ENCODE measurements around the gene FGF3.

Gene FGF3

GRCh38 chr11:69825037-69825834 is 6.0 kb upstream of the FGF3 start:
- DNase-seq (ENCODE audit: low read depth, low spot score): no peak

GRCh38 chr11:69823641-69824265 is 4.5 kb upstream of the FGF3 start:
- DNase-seq (ENCODE audit: low read depth, low spot score): no peak

- DNase-seq (ENCODE audit: low read depth, low spot score): no peak
Measured at GRCh38 chr11:69822676-69823494, 3.7 kb upstream of the FGF3 start.

- no peak for DNase-seq (ENCODE audit: low read depth, low spot score)
Measured at GRCh38 chr11:69821511-69822040, 2.4 kb upstream of the FGF3 start.

- no peak for DNase-seq (ENCODE audit: low read depth, low spot score)
Measured at GRCh38 chr11:69820441-69820840, 1.2 kb upstream of the FGF3 start.

- DNase-seq (ENCODE audit: low read depth, low spot score): no peak
Measured at GRCh38 chr11:69819541-69820070, 390 bp upstream of the FGF3 start.

- no peak for DNase-seq (ENCODE audit: low read depth, low spot score)
Measured at GRCh38 chr11:69818231-69818602, 999 bp downstream of the FGF3 start.

- no peak for DNase-seq (ENCODE audit: low read depth, low spot score)
Measured at GRCh38 chr11:69817265-69818230, 1.7 kb downstream of the FGF3 start.

- DNase-seq (ENCODE audit: low read depth, low spot score): no peak
Measured at GRCh38 chr11:69816671-69817070, 2.5 kb downstream of the FGF3 start.

GRCh38 chr11:69815973-69816372 is 3.2 kb downstream of the FGF3 start:
- DNase-seq (ENCODE audit: low read depth, low spot score): no peak

GRCh38 chr11:69814902-69815301 is 4.3 kb downstream of the FGF3 start:
- no peak for DNase-seq (ENCODE audit: low read depth, low spot score)

GRCh38 chr11:69814411-69814810 is 4.8 kb downstream of the FGF3 start:
- no peak for DNase-seq (ENCODE audit: low read depth, low spot score)

- DNase-seq (ENCODE audit: low read depth, low spot score): no peak
Measured at GRCh38 chr11:69813839-69814238, 5.4 kb downstream of the FGF3 start.

GRCh38 chr11:69812946-69813345 is 6.3 kb downstream of the FGF3 start:
- DNase-seq (ENCODE audit: low read depth, low spot score): no peak

- no peak for DNase-seq (ENCODE audit: low read depth, low spot score)
Measured at GRCh38 chr11:69812256-69812655, 7.0 kb downstream of the FGF3 start.

GRCh38 chr11:69811431-69811830 is 7.8 kb downstream of the FGF3 start:
- DNase-seq (ENCODE audit: low read depth, low spot score): no peak

GRCh38 chr11:69810289-69811118 is 8.7 kb downstream of the FGF3 start:
- no peak for DNase-seq (ENCODE audit: low read depth, low spot score)

GRCh38 chr11:69808667-69809086 is 10.5 kb downstream of the FGF3 start:
- peak; percentile 67 for DNase-seq (ENCODE audit: low read depth, low spot score)

GRCh38 chr11:69807106-69807815 is 12.0 kb downstream of the FGF3 start:
- no peak for DNase-seq (ENCODE audit: low read depth, low spot score)

Data from smooth muscle cell of the brain vasculature (primary cell).